HG02943 (cell line): Measurements from ENCODE around the gene RABGGTA.

Experiments used
- ATAC-seq: cut with Tn5 transposase; IDR thresholded peaks from one replicate; pipeline ENCODE4 v1.9.1; 2021; ENCODE audit warnings: mild to moderate bottlenecking, low read depth, moderate library complexity; ENCODE audit not compliant: unreplicated experiment

RABGGTA gene

GRCh38 chr14:24280797-24281460, 9.5 kb upstream of the RABGGTA start:
- ATAC-seq: no peak

GRCh38 chr14:24279301-24280186, 8.1 kb upstream of the RABGGTA start:
- ATAC-seq: no peak

- ATAC-seq: no peak
Measured at GRCh38 chr14:24278424-24278823, 7.0 kb upstream of the RABGGTA start.

- no peak for ATAC-seq
Measured at GRCh38 chr14:24277606-24278321, 6.4 kb upstream of the RABGGTA start.

- no peak for ATAC-seq
Measured at GRCh38 chr14:24277071-24277470, 5.7 kb upstream of the RABGGTA start.

GRCh38 chr14:24274101-24274543, 2.7 kb upstream of the RABGGTA start:
- no peak for ATAC-seq

GRCh38 chr14:24273422-24273998, 2.1 kb upstream of the RABGGTA start:
- no peak for ATAC-seq

- no peak for ATAC-seq
Measured at GRCh38 chr14:24272467-24272866, 1.1 kb upstream of the RABGGTA start.

- ATAC-seq: no peak
Measured at GRCh38 chr14:24271834-24272263, 452 bp upstream of the RABGGTA start.

GRCh38 chr14:24270537-24271133, 762 bp downstream of the RABGGTA start:
- no peak for ATAC-seq

GRCh38 chr14:24269910-24270536, 1.4 kb downstream of the RABGGTA start:
- no peak for ATAC-seq

GRCh38 chr14:24269368-24269767, 2.0 kb downstream of the RABGGTA start:
- ATAC-seq: no peak

GRCh38 chr14:24268225-24268624, 3.2 kb downstream of the RABGGTA start:
- ATAC-seq: no peak

- ATAC-seq: no peak
Measured at GRCh38 chr14:24267516-24267915, 3.9 kb downstream of the RABGGTA start.

GRCh38 chr14:24266344-24267244, 4.8 kb downstream of the RABGGTA start:
- ATAC-seq: no peak

GRCh38 chr14:24264298-24264697, 7.1 kb downstream of the RABGGTA start:
- no peak for ATAC-seq

- no peak for ATAC-seq
Measured at GRCh38 chr14:24263848-24264247, 7.5 kb downstream of the RABGGTA start.

- ATAC-seq: no peak
Measured at GRCh38 chr14:24262821-24263733, 8.3 kb downstream of the RABGGTA start, which contains the start of gene TGM1. TGM1 (minus strand) TSS chr14:24263177; CDS start chr14:24262352, 825 bp downstream.
